KMS-11 (cell line): ENCODE measurements around the gene ZC3H7B.

ENCODE experiments used
- H2AFZ ChIP-seq: fragments of 200-600 bp; sonication (generic); 2 replicates; pipeline ENCODE4 v1.6.1; 2016; ENCODE audit warnings: antibody characterized with exemption, mixed run types, low read depth
- H3K27ac ChIP-seq: fragments of 200-600 bp; sonication (generic); 2 replicates; pipeline ENCODE4 v1.6.1; 2016; ENCODE audit warnings: mild to moderate bottlenecking, mixed run types
- H3K27me3 ChIP-seq: fragments of 200-600 bp; sonication (generic); 2 replicates; pipeline ENCODE4 v1.6.1; 2017; ENCODE audit warnings: mild to moderate bottlenecking, low read depth, mixed run types, moderate library complexity; ENCODE audit not compliant: insufficient read depth
- H3K36me3 ChIP-seq: fragments of 200-600 bp; sonication (generic); 2 replicates; pipeline ENCODE4 v1.6.1; 2017; ENCODE audit warnings: mild to moderate bottlenecking, mixed run types; ENCODE audit not compliant: insufficient read depth
- H3K4me1 ChIP-seq: fragments of 200-600 bp; sonication (generic); 2 replicates; pipeline ENCODE4 v1.6.1; 2016; ENCODE audit warnings: mild to moderate bottlenecking, low read depth, mixed run types; ENCODE audit not compliant: poor library complexity, severe bottlenecking
- H3K4me2 ChIP-seq: fragments of 200-600 bp; sonication (generic); 2 replicates; pipeline ENCODE4 v1.7.0; 2016; ENCODE audit warnings: mild to moderate bottlenecking, mixed run types
- H3K4me3 ChIP-seq: fragments of 200-600 bp; sonication (generic); IDR thresholded peaks from 2 replicates; pipeline ENCODE4 v1.6.1; 2017; ENCODE audit warnings: low read depth, low read length, mixed read lengths; ENCODE audit not compliant: insufficient read depth
- H3K79me2 ChIP-seq: fragments of 200-600 bp; sonication (generic); 2 replicates; pipeline ENCODE4 v1.6.1; 2016; ENCODE audit warnings: low read depth, mixed run types; ENCODE audit not compliant: insufficient read depth
- H3K9ac ChIP-seq: fragments of 200-600 bp; sonication (generic); 2 replicates; pipeline ENCODE4 v1.6.1; 2016; ENCODE audit warnings: mild to moderate bottlenecking, mixed run types
- H4K20me1 ChIP-seq: fragments of 200-600 bp; sonication (generic); 2 replicates; pipeline ENCODE4 v1.6.1; 2016; ENCODE audit warnings: mild to moderate bottlenecking, mixed run types; ENCODE audit not compliant: insufficient read depth
- TF ChIP-seq, protein P1 (sequence below): fragments of 200-600 bp; sonication (generic); conservative IDR thresholded peaks from 2 replicates; pipeline ENCODE4 v1.6.1; 2017; ENCODE audit warnings: low read depth, mild to moderate bottlenecking, antibody characterized with exemption, low read length, moderate library complexity, mixed read lengths

Gene ZC3H7B

DNA sequence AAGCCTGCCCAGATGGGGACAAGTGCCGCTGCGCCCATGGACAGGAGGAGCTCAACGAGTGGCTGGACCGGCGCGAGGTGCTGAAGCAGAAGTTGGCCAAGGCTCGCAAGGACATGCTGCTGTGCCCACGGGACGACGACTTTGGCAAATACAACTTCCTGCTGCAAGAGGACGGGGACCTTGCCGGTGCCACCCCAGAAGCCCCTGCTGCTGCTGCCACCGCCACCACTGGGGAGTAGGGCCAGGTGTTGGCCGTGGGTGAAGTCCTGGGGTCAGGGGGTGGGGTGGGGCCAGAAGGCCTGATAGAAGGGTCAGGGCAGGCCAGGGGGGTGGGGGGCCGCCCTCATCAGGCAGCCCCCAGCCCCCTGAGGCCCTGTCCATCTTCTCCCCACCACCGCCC is 55.9 kb downstream of the ZC3H7B start:
- Histone ChIP-seq H3K9ac (no peak overlapping the region), H3K27me3 (no peaks in the 10 kb centered on the region), H3K27ac (no peak overlapping the region), H3K79me2 (no peaks in the 10 kb centered on the region), H3K4me3 (no peak overlapping the region), H3K4me2 (no peak overlapping the region), H2AFZ (no peak overlapping the region), H3K4me1 (no peaks in the 10 kb centered on the region), H3K36me3 (no peaks in the 10 kb centered on the region), H4K20me1 (no peaks in the 10 kb centered on the region)
- TF ChIP-seq, protein P1, sequence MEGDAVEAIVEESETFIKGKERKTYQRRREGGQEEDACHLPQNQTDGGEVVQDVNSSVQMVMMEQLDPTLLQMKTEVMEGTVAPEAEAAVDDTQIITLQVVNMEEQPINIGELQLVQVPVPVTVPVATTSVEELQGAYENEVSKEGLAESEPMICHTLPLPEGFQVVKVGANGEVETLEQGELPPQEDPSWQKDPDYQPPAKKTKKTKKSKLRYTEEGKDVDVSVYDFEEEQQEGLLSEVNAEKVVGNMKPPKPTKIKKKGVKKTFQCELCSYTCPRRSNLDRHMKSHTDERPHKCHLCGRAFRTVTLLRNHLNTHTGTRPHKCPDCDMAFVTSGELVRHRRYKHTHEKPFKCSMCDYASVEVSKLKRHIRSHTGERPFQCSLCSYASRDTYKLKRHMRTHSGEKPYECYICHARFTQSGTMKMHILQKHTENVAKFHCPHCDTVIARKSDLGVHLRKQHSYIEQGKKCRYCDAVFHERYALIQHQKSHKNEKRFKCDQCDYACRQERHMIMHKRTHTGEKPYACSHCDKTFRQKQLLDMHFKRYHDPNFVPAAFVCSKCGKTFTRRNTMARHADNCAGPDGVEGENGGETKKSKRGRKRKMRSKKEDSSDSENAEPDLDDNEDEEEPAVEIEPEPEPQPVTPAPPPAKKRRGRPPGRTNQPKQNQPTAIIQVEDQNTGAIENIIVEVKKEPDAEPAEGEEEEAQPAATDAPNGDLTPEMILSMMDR = no peak

GRCh38 chr22:41358927-41359326 is 57.6 kb downstream of the ZC3H7B start:
- no peaks in the 10 kb centered on the region for H3K79me2 ChIP-seq
- no peaks in the 10 kb centered on the region for H3K4me1 ChIP-seq
- H3K27me3 ChIP-seq = no peaks in the 10 kb centered on the region
- no peaks in the 10 kb centered on the region for H3K36me3 ChIP-seq
- H3K4me2 ChIP-seq = no peak overlapping the region
- no peak overlapping the region for H3K4me3 ChIP-seq
- no peak overlapping the region for H2AFZ ChIP-seq
- TF ChIP-seq, protein P1 = no peak
- no peaks in the 10 kb centered on the region for H4K20me1 ChIP-seq
- H3K9ac ChIP-seq = no peak overlapping the region
- no peak overlapping the region for H3K27ac ChIP-seq

DNA sequence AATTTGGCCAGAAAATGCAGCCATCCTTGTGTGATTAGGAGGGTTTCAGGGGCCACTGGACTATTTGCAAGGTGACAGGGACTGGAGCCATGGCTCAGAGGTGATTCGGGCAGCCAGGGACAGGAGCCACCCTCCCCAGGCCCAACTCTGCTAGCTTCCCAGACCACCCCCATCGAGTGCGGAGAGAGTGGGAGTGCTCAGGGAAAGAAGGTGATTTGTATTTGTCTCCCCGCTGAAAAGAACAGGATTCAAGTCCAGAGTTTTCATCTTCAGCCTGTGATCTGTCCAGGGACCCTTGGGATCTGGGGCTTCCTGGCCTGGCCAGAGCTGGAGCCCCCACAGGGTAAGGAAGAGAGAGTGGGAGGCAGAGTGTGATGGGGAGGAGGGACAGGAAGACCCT is 58.1 kb downstream of the ZC3H7B start:
- H2AFZ ChIP-seq = no peak overlapping the region
- no peak overlapping the region for H3K27ac ChIP-seq
- H3K36me3 ChIP-seq = no peaks in the 10 kb centered on the region
- no peaks in the 10 kb centered on the region for H4K20me1 ChIP-seq
- TF ChIP-seq, protein P1 = no peak
- H3K4me1 ChIP-seq = no peaks in the 10 kb centered on the region
- no peak overlapping the region for H3K9ac ChIP-seq
- no peak overlapping the region for H3K4me2 ChIP-seq
- no peak overlapping the region for H3K4me3 ChIP-seq
- no peaks in the 10 kb centered on the region for H3K79me2 ChIP-seq
- H3K27me3 ChIP-seq = no peaks in the 10 kb centered on the region

DNA sequence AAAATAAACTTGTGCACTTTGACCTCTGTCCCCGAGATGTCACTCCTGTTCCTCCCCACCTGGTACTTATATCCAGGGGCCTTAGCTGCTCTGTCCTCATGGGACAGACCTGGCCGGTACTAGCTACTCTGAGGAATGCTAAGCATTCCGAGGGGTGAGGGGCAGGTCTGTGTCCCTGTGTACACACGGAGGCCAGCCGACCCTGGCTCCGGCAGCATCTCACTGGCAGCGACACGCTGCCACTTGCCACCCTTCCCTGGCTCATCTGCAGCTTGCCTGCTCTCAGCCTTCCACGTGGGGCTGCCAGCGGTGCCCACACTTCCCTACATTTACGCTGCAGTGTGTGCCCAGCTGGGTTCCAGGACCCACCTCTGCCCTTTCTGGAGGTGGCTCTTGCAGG is 58.8 kb downstream of the ZC3H7B start:
- no peaks in the 10 kb centered on the region for H3K4me1 ChIP-seq
- TF ChIP-seq, protein P1 = no peak
- H3K27ac ChIP-seq = no peak overlapping the region
- no peak overlapping the region for H3K4me3 ChIP-seq
- no peaks in the 10 kb centered on the region for H3K36me3 ChIP-seq
- H2AFZ ChIP-seq = no peak overlapping the region
- H3K4me2 ChIP-seq = no peak overlapping the region
- H3K9ac ChIP-seq = no peak overlapping the region
- no peaks in the 10 kb centered on the region for H3K27me3 ChIP-seq
- H3K79me2 ChIP-seq = no peaks in the 10 kb centered on the region
- no peaks in the 10 kb centered on the region for H4K20me1 ChIP-seq
